Activated naive CD4-positive, alpha-beta T cell treated with anti-CD3 and anti-CD28 coated beads, Interleukin-2, amount 50 U/mL, for 24 hours (primary cell): ENCODE data around the gene GCLC.
"Not testable (repeated sequence)": the region's sequence is repeated elsewhere in the genome, so short reads cannot be mapped to it uniquely, and the experiment has no call there.

Experiments
- H3K27ac Mint-ChIP-seq: one replicate; pipeline ENCODE4 v1.8.0; 2021; ENCODE audit warnings: mild to moderate bottlenecking, mixed read lengths
- H3K27me3 Mint-ChIP-seq: one replicate; pipeline ENCODE4 v1.8.0; 2021; ENCODE audit warnings: mixed read lengths
- H3K36me3 Mint-ChIP-seq: one replicate; pipeline ENCODE4 v1.8.0; 2021; ENCODE audit warnings: mixed read lengths
- H3K4me1 Mint-ChIP-seq: one replicate; pipeline ENCODE4 v1.8.0; 2021; ENCODE audit warnings: mixed read lengths
- H3K4me3 Mint-ChIP-seq: one replicate; pipeline ENCODE4 v1.8.0; 2021; ENCODE audit warnings: mild to moderate bottlenecking, mixed read lengths
- H3K9me3 Mint-ChIP-seq: one replicate; pipeline ENCODE4 v1.8.0; 2021; ENCODE audit warnings: mixed read lengths

Gene GCLC

GRCh38 chr6:53494076-53494475 is 50.8 kb downstream of the GCLC start:
- Mint-ChIP-seq H3K36me3 (no peaks in the 10 kb centered on the region), H3K27ac (no peak overlapping the region), H3K9me3 (no peaks in the 10 kb centered on the region), H3K4me1 (peaks cover 7% of the 10 kb centered on the region), H3K27me3 (peaks cover 5% of the 10 kb centered on the region), H3K4me3 (no peak overlapping the region)

- Mint-ChIP-seq H3K27ac (no peak overlapping the region), H3K4me1 (peaks cover 7% of the 10 kb centered on the region)
Measured at GRCh38 chr6:53493635-53494025, 51.3 kb downstream of the GCLC start.

DNA sequence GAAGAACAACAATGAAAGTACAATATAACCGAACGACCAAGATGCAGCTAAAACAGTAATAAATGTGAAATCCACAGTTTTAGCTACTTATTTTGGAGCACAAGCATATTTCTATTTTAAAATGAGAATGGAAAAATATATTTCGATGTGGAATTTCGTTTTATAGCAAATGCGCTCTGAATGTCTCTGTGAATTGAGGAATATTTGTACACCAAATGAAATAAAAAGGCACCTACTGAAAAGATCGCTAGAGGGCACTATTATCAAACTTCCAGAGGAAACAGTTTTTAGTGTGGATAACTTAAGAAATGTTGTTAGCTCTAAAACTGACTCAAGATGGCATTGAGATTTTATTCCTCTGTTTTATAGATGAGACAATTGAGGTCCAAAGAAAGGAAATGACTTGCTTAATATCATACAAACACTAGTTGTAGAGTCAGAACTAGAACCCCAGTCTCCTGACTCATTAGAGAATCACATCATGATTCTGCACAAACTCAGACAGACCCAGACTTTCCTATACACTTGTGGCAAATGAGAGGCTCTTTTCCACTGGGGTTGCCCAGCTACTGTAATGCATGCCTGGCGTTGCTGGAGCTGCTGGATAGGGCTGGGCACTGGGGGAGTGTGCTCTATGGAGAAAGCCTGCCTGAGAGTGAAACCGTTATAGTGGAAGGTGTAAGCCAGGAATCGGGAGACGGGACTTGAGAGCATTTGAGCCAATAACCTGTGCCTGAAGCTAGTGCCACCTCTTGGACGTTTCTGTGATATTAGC is 51.9 kb downstream of the GCLC start:
- no peak overlapping the region for H3K27ac Mint-ChIP-seq
- no peak overlapping the region for H3K4me3 Mint-ChIP-seq
- H3K27me3 Mint-ChIP-seq = peaks cover 8% of the 10 kb centered on the region
- no peaks in the 10 kb centered on the region for H3K36me3 Mint-ChIP-seq
- H3K9me3 Mint-ChIP-seq = no peaks in the 10 kb centered on the region
- H3K4me1 Mint-ChIP-seq = peaks cover 7% of the 10 kb centered on the region

More at GRCh38 chr6:53493635-53494025, 51.3 kb downstream of the GCLC start:
- H3K36me3 Mint-ChIP-seq = no peaks in the 10 kb centered on the region
- H3K9me3 Mint-ChIP-seq = no peaks in the 10 kb centered on the region
- H3K27me3 Mint-ChIP-seq = peaks cover 7% of the 10 kb centered on the region
- H3K4me3 Mint-ChIP-seq = no peak overlapping the region

DNA sequence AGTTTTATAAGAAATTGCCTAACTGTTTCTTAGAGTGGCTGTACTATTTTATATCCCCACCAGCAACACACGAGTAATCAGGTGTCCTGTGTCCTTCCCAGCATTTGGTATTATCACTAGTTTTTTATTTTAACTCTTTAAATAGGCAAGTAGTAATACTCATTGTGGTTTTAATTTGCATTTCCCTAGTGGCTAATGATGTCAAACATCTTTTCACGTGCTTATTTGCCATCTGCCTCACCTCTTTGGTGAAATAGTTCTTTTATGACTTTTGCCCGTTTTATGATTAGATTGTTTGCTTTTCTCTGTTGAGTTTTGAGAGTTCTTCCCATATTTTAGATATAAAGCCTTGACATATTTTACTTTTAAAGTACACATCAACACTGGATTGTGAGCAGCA is 57.8 kb downstream of the GCLC start:
- no peaks in the 10 kb centered on the region for H3K36me3 Mint-ChIP-seq
- H3K27me3 Mint-ChIP-seq = peaks cover 15% of the 10 kb centered on the region
- H3K9me3 Mint-ChIP-seq = no peaks in the 10 kb centered on the region
- H3K27ac Mint-ChIP-seq = no peak overlapping the region
- H3K4me3 Mint-ChIP-seq = no peak overlapping the region
- H3K4me1 Mint-ChIP-seq = peaks cover 3% of the 10 kb centered on the region

DNA sequence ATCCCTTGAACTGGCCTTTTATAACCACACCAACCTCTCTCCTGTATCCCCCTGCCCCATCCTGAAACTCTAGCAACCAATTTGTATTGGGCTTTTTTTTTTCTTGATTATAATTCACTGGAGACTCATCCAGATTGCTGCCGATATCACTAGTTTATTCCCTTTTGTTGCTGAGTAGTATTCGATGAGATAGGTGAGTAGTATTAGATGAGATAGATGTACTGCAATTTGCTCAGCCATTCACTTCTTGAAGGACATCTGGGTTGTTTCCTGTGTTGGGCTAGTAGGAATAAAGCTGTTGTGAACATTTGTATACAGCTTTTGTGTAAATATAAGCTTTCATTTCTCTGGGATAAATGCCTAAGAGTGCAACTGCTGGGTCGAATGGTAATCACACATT is 58.2 kb downstream of the GCLC start:
- peaks cover 3% of the 10 kb centered on the region for H3K4me1 Mint-ChIP-seq
- H3K36me3 Mint-ChIP-seq = no peaks in the 10 kb centered on the region
- H3K9me3 Mint-ChIP-seq = no peaks in the 10 kb centered on the region
- H3K27ac Mint-ChIP-seq = no peak overlapping the region
- H3K27me3 Mint-ChIP-seq = peaks cover 14% of the 10 kb centered on the region
- H3K4me3 Mint-ChIP-seq = no peak overlapping the region

GRCh38 chr6:53484476-53485280 is 60.2 kb downstream of the GCLC start:
- no peaks in the 10 kb centered on the region for H3K9me3 Mint-ChIP-seq
- peaks cover 3% of the 10 kb centered on the region for H3K4me1 Mint-ChIP-seq
- no peak overlapping the region for H3K4me3 Mint-ChIP-seq
- H3K27me3 Mint-ChIP-seq = peaks cover 12% of the 10 kb centered on the region
- no peaks in the 10 kb centered on the region for H3K36me3 Mint-ChIP-seq
- no peak overlapping the region for H3K27ac Mint-ChIP-seq

GRCh38 chr6:53483423-53484353 is 61.2 kb downstream of the GCLC start:
- H3K4me3 Mint-ChIP-seq = no peak overlapping the region

GRCh38 chr6:53481323-53481722 is 63.6 kb downstream of the GCLC start:
- H3K4me1 Mint-ChIP-seq = peaks cover 3% of the 10 kb centered on the region
- H3K36me3 Mint-ChIP-seq = no peaks in the 10 kb centered on the region
- no peak overlapping the region for H3K4me3 Mint-ChIP-seq
- no peak overlapping the region for H3K27ac Mint-ChIP-seq
- no peaks in the 10 kb centered on the region for H3K9me3 Mint-ChIP-seq
- peaks cover 3% of the 10 kb centered on the region for H3K27me3 Mint-ChIP-seq

More at GRCh38 chr6:53483423-53484353, 61.2 kb downstream of the GCLC start:
- H3K36me3 Mint-ChIP-seq = no peaks in the 10 kb centered on the region
- peak overlapping the region; percentile 15 for H3K27ac Mint-ChIP-seq
- H3K4me1 Mint-ChIP-seq = peaks cover 3% of the 10 kb centered on the region
- H3K9me3 Mint-ChIP-seq = no peaks in the 10 kb centered on the region
- H3K27me3 Mint-ChIP-seq = peaks cover 8% of the 10 kb centered on the region

DNA sequence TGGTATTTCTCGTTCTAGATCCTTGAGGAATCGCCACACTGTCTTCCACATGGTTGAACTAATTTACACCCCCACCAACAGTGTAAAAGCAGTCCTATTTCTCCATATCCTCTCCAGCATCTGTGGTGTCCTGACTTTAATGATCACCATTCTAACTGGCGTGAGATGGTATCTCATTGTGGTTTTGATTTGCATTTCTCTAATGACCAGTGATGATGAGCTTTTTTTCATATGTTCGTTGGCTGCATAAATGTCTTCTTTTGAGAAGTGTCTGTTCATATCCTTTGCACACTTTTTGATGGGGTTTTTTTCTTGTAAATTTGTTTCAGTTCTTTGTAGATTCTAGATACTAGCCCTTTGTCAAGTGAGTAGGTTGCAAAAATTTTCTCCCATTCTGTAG is 64.1 kb downstream of the GCLC start:
- H3K4me1 Mint-ChIP-seq, H3K36me3 Mint-ChIP-seq, H3K27me3 Mint-ChIP-seq, H3K9me3 Mint-ChIP-seq, H3K27ac Mint-ChIP-seq, H3K4me3 Mint-ChIP-seq: not testable (repeated sequence)

- Mint-ChIP-seq H3K36me3 (no peaks in the 10 kb centered on the region), H3K4me3 (no peak overlapping the region), H3K4me1 (peaks cover 3% of the 10 kb centered on the region), H3K27ac (no peak overlapping the region), H3K9me3 (no peaks in the 10 kb centered on the region), H3K27me3 (peaks cover 3% of the 10 kb centered on the region)
Measured at GRCh38 chr6:53479871-53480270, 65.0 kb downstream of the GCLC start.

- H3K4me1 Mint-ChIP-seq = no peaks in the 10 kb centered on the region
- no peaks in the 10 kb centered on the region for H3K36me3 Mint-ChIP-seq
Measured at GRCh38 chr6:53476964-53477363, 67.9 kb downstream of the GCLC start.

DNA sequence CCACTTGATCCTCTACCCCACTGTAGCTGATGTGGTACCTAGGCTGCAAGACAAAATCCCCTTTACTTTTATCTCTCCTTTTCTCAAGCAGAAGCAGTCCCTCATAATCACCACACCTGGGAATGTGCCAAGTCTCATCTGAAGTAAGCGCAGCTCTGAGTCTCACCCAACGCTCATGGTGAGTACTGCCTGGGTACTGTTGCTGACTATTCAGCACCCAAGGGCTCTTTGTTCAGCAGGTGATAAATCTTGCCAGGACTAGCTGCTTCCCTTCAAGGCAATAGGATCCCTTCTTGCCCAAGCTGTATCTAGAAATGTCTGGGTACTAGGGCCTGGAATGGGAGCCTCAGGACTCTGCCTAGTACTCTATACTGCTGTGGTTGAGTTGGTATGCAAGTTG is 70.9 kb downstream of the GCLC start:
- Mint-ChIP-seq H3K9me3 (no peaks in the 10 kb centered on the region), H3K36me3 (no peaks in the 10 kb centered on the region), H3K27ac (no peak overlapping the region), H3K4me1 (peaks cover 3% of the 10 kb centered on the region), H3K27me3 (no peaks in the 10 kb centered on the region), H3K4me3 (no peak overlapping the region)

More at GRCh38 chr6:53476964-53477363, 67.9 kb downstream of the GCLC start:
- Mint-ChIP-seq H3K9me3 (no peaks in the 10 kb centered on the region), H3K4me3 (no peak overlapping the region), H3K27ac (no peak overlapping the region), H3K27me3 (no peaks in the 10 kb centered on the region)

DNA sequence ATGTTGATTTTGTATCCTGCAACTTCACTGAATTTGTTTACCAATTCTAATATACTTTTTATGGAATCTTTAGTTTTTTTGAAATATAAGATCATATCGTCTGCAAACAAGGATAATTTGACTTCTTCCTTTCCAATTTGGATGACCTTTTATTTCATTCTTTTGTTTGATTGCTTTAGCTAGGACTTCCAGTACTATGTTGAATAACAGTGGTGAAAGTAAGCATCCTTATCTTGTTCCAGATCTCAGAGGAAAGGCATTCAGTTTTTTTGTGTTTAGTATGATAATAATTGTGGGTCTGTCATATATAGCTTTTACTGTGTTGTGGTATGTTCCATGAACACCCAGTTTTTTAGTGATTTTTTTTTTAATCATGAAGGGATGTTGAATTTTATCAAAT is 75.7 kb downstream of the GCLC start:
- Mint-ChIP-seq H3K27me3 (no peaks in the 10 kb centered on the region), H3K4me3 (no peak overlapping the region), H3K36me3 (no peaks in the 10 kb centered on the region), H3K9me3 (no peaks in the 10 kb centered on the region), H3K4me1 (peaks cover 3% of the 10 kb centered on the region), H3K27ac (no peak overlapping the region)

DNA sequence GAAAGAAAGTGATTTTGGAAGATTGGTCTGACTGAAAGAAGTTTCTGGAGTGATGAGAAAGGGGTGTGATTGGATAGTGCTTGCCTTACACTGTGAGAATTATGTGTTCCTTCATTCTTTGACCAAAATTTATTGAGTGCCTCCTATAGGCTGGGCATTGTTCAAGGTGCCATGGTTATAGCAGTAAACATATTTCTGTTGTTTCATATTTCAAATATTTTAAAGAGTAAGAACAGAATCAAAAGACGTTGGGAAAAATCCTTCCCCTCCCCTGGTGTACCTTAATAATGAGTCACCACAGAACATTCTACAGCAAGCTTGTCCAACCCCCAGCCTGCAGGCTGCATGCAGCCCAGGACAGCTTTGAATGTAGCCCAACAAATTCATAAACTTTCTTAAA is 78.6 kb downstream of the GCLC start:
- Mint-ChIP-seq H3K27ac (no peak overlapping the region), H3K9me3 (no peaks in the 10 kb centered on the region), H3K36me3 (no peaks in the 10 kb centered on the region), H3K4me3 (no peak overlapping the region), H3K27me3 (no peaks in the 10 kb centered on the region), H3K4me1 (peaks cover 3% of the 10 kb centered on the region)

- Mint-ChIP-seq H3K36me3 (no peaks in the 10 kb centered on the region), H3K4me3 (no peak overlapping the region), H3K27ac (no peak overlapping the region), H3K27me3 (no peaks in the 10 kb centered on the region), H3K4me1 (peaks cover 3% of the 10 kb centered on the region), H3K9me3 (no peaks in the 10 kb centered on the region)
Measured at GRCh38 chr6:53465732-53466131, 79.2 kb downstream of the GCLC start.
